Immature natural killer cell (primary cell): ENCODE measurements around the gene FBXL19. TPM values are rescaled to one million over a fixed set of nuclear protein-coding genes. Genes with fewer than 3 reads are reported as not detected.
A peak's percentile ranks its signal among the peaks of the same experiment; 100 is the strongest.

Source experiments
- DNase-seq, 3 donors: peaks; one replicate each; pipeline ENCODE4 v3.0.0; 2022; ENCODE audit warnings: mixed read lengths in 1 of 3
- H3K27ac Mint-ChIP-seq, 6 donors: one replicate each; pipeline ENCODE4 v1.8.0; 2020; ENCODE audit warnings: mixed read lengths in 6 of 6, mild to moderate bottlenecking in 5 of 6, inconsistent platforms in 4 of 6, moderate library complexity in 3 of 6
- H3K27me3 Mint-ChIP-seq, 3 donors: one replicate each; pipeline ENCODE4 v1.8.0; 2020 to 2021; ENCODE audit warnings: low read depth in 3 of 3, mild to moderate bottlenecking in 3 of 3, mixed read lengths in 3 of 3, moderate library complexity in 3 of 3, inconsistent platforms in 1 of 3
- H3K36me3 Mint-ChIP-seq, 3 donors: one replicate each; pipeline ENCODE4 v1.8.0; 2020; ENCODE audit warnings: mixed read lengths in 3 of 3, inconsistent platforms in 2 of 3, mild to moderate bottlenecking in 2 of 3
- H3K4me1 Mint-ChIP-seq, 2 donors: one replicate each; pipeline ENCODE4 v1.8.0; 2020; ENCODE audit warnings: inconsistent platforms in 2 of 2, mild to moderate bottlenecking in 2 of 2, mixed read lengths in 2 of 2, moderate library complexity in 1 of 2
- H3K4me3 Mint-ChIP-seq, 5 donors: one replicate each; pipeline ENCODE4 v1.8.0; 2020; ENCODE audit warnings: mild to moderate bottlenecking in 5 of 5, mixed read lengths in 5 of 5, inconsistent platforms in 3 of 5, moderate library complexity in 3 of 5
- H3K9me3 Mint-ChIP-seq, 6 donors: one replicate each; pipeline ENCODE4 v1.8.0; 2020; ENCODE audit warnings: mild to moderate bottlenecking in 6 of 6, mixed read lengths in 6 of 6, inconsistent platforms in 4 of 6, moderate library complexity in 3 of 6
- polyA plus RNA-seq, 3 donors: library from polyadenylated mRNA; unstranded; fragments of 300-500 nt; fragmentation: Illumina TruSeq; gene quantifications; one replicate each; pipeline ENCODE4 v1.2.3, GENCODE V29; 2021

Gene FBXL19
- polyA plus RNA-seq, 3 donors from 2014 or later: 0.18 to 1.1 (median 0.22) TPM

DNA sequence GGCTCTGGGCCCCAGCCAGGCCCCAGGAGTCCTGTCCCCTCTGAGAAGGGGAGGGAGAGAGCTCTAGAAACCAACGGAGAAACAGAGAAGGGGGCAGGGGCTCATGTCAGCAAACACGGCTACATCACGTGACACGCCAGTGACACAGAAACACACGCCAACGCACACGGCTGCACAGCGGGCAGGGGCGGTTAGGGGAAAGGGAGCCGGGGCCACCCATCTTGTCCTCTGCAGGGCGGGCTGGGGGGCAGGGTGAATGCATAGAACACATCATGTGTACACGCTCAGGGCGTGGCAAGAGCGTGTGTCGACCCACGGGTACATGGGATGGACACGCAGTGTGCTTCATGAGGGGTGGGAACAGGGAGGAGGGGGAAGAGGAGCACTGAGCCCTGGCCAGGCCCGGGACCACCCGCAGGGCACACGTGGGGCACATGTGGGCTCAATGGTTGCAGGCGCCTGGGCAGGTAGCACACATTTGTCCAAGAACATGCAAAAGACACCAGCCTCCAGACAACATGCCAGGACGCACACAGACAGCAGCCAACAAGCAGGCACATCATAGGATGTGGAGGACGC, 66.2 kb downstream of the FBXL19 start:
- no peak for DNase-seq
- H3K27me3 Mint-ChIP-seq: peaks cover 0 to 4% (median 1%) of the 10 kb centered on the region in 3 donors
- H3K4me1 Mint-ChIP-seq: peaks cover 0 to 4% of the 10 kb centered on the region in 2 donors
- H3K36me3 Mint-ChIP-seq: no peaks in the 10 kb centered on the region
- no peak overlapping the region for H3K4me3 Mint-ChIP-seq
- no peaks in the 10 kb centered on the region for H3K9me3 Mint-ChIP-seq
- no peak overlapping the region for H3K27ac Mint-ChIP-seq

DNA sequence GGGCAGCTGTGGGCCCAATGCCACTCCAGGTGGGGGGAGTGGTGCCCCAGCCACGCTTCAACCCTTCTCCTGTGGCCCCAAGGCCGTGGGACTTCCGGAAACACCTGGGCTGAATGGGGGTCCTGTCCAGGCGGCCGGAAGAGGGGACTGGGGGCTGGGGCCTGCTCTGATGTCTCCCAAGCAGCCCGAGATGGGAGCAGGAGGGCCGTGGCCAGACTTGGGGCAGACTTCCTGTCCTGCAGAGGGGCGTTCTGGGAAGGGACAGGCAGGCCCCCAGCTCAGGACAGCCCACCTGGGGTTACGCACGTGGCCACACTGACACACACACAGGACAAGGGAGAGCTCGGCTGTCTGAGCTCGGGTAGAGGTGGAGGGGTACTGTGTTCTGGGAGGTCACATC, 66.7 kb downstream of the FBXL19 start:
- Mint-ChIP-seq H3K4me3 (no peak overlapping the region), H3K9me3 (no peaks in the 10 kb centered on the region)

DNA sequence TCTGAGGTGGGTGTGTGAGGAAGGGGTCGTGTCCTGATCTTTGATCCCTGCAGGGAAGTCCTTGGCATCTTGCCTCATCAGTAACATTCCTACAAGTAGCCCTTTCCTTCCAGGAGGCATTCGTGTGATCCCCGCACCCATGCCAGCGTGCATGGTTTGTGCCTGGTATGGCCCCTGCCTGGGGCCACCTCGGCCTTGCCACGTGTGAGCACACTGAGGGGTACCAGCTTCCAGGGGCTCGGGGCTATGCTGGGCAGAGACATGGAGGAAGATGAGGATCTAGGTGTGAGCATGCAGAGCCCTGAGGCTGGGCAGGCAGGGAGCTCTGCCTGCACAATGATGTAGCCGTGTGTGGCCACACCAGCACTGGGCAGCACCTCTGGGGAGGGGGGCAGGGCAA, 67.7 kb downstream of the FBXL19 start:
- no peak overlapping the region for H3K4me3 Mint-ChIP-seq
- DNase-seq: no peak
- H3K9me3 Mint-ChIP-seq: no peaks in the 10 kb centered on the region
- no peak overlapping the region for H3K27ac Mint-ChIP-seq
- H3K36me3 Mint-ChIP-seq: no peaks in the 10 kb centered on the region
- H3K4me1 Mint-ChIP-seq: peaks cover 0 to 4% of the 10 kb centered on the region in 2 donors
- H3K27me3 Mint-ChIP-seq: peaks cover 1 to 4% (median 3%) of the 10 kb centered on the region in 3 donors

More for the DNA sequence above, 66.7 kb downstream of the FBXL19 start:
- Mint-ChIP-seq H3K27me3 (peaks cover 0 to 4% (median 1%) of the 10 kb centered on the region in 3 donors), H3K27ac (no peak overlapping the region), H3K4me1 (peaks cover 0 to 4% of the 10 kb centered on the region in 2 donors), H3K36me3 (no peaks in the 10 kb centered on the region)
- DNase-seq: no peak

DNA sequence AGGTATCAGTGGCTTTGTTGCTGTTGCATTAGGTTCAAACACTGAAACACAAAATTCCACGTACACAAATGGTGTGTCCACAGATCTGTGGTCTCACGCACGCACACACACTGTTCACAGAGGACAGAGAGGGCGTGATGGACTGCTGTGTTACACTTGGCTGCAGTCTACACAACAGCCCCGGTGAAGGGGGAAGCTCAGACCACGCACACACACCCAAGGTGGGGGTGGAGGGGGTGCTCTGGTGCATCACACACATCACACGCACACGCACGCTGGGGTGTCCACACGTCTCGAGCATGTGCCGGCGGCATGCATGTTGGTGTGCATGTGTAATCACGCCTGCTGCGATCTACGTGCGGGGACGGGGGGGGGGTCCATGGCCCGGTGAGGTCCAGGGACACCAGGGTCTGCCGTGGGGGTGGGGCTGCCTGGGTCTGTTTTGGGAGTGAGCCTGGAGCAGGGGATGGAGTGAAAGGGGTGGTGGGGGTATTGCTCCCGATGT, 69.0 kb downstream of the FBXL19 start:
- H3K36me3 Mint-ChIP-seq: no peaks in the 10 kb centered on the region
- H3K9me3 Mint-ChIP-seq: no peaks in the 10 kb centered on the region
- H3K4me3 Mint-ChIP-seq: no peak overlapping the region
- H3K4me1 Mint-ChIP-seq: peaks cover 4 to 7% of the 10 kb centered on the region in 2 donors
- DNase-seq: no peak
- no peak overlapping the region for H3K27ac Mint-ChIP-seq
- H3K27me3 Mint-ChIP-seq: peaks cover 1 to 6% (median 4%) of the 10 kb centered on the region in 3 donors

DNA sequence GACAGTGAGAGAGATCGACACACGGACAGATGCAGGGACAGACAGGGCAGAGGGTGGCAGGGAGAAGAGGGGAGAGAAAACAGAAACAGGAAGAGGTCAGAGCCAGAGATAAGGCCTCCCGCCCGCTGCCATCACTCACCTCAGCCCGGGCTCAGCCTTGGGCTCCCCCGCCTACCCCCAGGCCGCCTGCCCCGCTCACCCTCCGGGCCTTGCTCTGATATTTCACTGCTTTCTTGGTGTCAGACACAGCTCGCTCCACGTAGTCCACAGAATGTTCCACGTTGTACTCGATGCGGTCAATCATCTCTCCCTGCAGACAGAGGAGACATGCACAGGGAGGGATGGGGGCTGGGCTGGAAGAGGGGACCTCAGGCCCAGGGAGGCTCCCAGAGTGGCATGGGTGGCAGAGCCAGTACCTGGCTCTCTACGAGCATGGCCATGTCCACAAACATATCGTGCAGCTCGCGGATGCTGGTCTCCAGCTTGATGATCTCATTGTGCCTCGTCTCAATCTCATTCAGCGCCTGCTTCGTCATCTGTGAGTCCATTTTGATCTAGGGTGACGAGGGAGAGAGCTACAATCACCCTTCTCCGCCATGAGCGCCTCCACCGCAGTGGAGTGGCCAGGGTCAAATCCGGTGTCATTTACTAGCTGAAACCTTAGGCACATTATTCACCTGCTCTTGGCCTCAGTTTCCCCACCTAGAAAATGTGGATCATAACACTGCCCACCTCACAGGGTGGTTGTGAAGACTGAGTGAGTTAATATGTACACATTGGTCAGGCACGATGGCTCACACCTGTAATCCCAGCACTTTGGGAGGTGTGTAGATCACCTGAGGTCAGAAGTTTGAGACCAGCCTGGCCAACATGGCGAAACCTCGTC, 69.8 kb downstream of the FBXL19 start:
- Mint-ChIP-seq H3K4me1 (peaks cover 4 to 7% of the 10 kb centered on the region in 2 donors), H3K27me3 (peaks cover 3 to 6% (median 4%) of the 10 kb centered on the region in 3 donors), H3K9me3 (no peaks in the 10 kb centered on the region), H3K36me3 (no peaks in the 10 kb centered on the region), H3K4me3 (peak overlapping the region in 1 of 5 donors; percentile 27), H3K27ac (no peak overlapping the region)
- no peak for DNase-seq

DNA sequence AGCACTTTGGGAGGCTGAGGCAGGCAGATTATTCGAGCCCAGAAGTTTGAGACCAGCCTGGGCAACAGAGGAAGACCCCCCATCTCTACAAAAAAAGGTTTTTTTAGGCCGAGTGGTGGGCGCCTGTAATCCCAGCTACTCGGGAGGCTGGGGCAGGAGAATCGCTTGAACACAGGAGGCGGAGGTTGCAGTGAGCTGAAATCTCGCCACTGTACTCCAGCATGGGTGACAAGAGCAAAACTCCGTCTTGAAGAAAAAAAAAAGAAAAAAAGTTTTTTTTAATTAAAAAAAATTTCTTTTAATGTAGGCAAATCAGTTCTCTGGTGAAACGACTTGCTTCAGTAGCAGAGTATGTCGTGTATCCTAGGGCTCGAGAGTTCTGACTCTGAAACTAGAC, 72.6 kb downstream of the FBXL19 start:
- no peak for DNase-seq
- Mint-ChIP-seq H3K4me1 (peaks cover 4 to 7% of the 10 kb centered on the region in 2 donors), H3K27me3 (peaks cover 3 to 6% (median 6%) of the 10 kb centered on the region in 3 donors), H3K4me3 (peak overlapping the region; percentile 47 to 72 (median 54)), H3K36me3 (no peaks in the 10 kb centered on the region), H3K9me3 (no peaks in the 10 kb centered on the region), H3K27ac (peak overlapping the region in 1 of 6 donors; percentile 41)

DNA sequence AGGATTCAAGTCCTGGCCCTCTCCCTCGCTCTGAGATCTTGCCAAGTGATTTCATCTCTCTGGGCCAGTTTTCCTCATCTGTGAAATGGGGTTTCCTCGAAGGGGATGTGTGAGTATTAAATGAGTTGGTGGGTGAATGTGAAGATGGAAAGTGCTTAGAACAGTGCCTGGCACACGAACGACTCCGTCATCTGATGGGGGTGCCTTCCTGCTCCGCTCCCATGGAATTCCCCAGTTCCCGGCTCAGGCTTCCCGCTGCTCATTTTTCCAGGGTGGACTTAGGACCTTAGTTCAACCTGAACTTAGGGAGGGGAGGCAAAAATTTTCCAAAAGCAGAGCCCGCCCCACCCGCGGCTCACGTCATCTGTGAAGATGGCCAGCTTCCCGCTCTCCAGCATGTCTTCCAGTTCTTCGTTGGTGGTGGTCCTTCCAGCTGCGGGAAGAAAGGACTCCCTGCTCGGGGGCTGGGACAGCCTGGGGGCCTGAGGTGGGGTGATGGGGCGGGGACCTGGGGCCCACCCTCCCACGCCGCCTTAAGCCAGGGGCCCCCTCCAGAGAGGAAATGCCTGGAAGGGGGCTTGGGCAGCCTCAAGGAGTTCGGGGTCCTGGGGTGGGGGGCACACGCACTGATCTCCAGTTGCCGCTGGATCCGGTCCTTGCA, 73.1 kb downstream of the FBXL19 start:
- peak overlapping the region; percentile 71 to 81 (median 74) for H3K4me3 Mint-ChIP-seq
- peaks cover 4 to 7% of the 10 kb centered on the region in 2 donors for H3K4me1 Mint-ChIP-seq
- H3K27me3 Mint-ChIP-seq: peaks cover 3 to 6% (median 6%) of the 10 kb centered on the region in 3 donors
- no peak for DNase-seq
- H3K9me3 Mint-ChIP-seq: no peaks in the 10 kb centered on the region
- H3K27ac Mint-ChIP-seq: peak overlapping the region in 2 of 6 donors; percentile 15 to 41
- no peaks in the 10 kb centered on the region for H3K36me3 Mint-ChIP-seq

DNA sequence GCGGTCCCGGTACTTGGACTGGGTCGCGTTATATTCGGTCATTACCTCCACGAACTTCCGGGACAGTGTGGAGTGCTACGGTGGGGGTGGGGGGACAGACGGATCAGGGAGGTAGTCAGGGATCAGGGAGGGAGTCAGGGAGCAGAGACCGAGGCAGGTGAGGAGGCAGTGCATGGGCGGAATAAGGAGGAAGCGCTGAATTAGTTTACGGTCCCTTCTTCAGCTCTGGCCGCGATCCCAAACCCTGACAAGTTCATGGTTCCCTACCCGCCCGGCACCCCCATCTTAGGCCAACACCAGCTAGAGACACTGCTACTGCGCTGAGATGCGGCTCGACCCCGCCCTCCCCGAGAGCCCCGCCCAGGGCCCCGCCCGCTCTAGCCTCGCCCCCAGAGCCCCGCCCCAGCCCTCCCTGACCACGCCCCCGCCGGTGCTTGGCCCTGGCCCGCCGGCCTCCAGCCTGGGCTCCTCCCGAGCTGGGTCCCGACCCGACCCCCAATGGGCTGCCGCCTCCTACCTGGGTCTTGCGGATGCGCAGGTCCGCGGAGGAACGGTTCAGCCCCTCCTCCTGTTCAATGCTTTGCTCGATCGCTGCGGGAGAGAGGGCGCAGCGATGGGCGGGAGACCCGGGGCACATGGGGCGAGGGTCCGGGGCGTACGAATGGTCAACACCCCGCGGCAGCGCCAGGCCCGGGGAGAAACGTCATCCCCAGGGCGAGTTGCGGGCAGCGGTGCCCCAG, 73.8 kb downstream of the FBXL19 start:
- peaks cover 4 to 8% (median 6%) of the 10 kb centered on the region in 3 donors for H3K27me3 Mint-ChIP-seq
- no peaks in the 10 kb centered on the region for H3K9me3 Mint-ChIP-seq
- peak overlapping the region; percentile 71 to 81 (median 74) for H3K4me3 Mint-ChIP-seq
- H3K4me1 Mint-ChIP-seq: peaks cover 4 to 7% of the 10 kb centered on the region in 2 donors
- H3K27ac Mint-ChIP-seq: peak overlapping the region in 3 of 6 donors; percentile 15 to 83 (median 35)
- peak; percentile 35 to 55 (median 50) for DNase-seq
- H3K36me3 Mint-ChIP-seq: no peaks in the 10 kb centered on the region

DNA sequence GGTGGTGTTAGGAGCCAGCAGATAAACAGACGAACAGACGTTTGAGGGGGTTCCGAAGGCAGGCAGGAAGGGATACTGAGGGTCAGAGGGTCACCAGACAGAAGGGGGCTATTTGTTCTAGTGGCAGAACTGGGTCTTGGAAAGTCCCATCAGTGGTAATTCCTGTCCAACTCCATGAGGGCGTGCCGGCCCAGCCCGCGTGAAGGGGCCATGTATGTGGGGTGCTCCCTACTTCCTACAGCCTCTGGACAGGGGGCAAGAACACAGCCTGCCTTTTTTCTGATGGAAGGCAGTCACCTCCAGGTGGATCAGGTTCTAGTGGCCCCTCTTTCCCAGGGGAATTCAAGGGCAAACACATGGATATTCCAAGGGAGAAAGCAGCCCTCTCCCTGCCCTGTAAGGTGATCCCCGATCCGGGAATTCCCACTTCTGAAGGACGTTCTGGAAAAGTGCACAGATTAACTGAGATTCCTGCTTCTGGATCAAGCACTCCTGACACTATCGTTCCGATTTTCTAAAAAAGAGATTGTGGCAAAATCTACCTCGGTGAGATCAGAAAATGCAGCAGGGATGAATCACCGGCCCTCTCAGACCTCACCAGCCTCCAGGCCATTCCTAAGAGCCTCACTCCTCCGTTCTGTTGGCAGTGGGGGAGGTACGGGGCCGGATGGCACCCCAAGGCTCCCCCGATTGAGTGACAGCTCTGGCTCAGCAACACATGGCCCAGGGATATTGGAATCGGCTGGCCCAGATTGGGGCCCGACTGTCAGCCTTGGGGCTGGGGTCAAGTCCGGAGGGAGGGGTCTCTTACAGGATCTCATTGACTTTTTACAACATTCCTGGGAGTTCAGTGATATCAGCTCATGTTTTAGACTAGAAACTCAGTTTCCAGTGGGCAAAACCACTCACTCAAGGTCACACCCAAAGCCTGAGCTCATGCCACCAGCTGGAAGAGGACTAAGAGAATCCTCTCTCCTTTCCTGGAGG, 74.6 kb downstream of the FBXL19 start:
- H3K27ac Mint-ChIP-seq: no peak overlapping the region
- no peak for DNase-seq

More for the DNA sequence above, 74.6 kb downstream of the FBXL19 start:
- peak overlapping the region; percentile 58 to 75 (median 69) for H3K4me3 Mint-ChIP-seq
- H3K9me3 Mint-ChIP-seq: no peaks in the 10 kb centered on the region
- H3K36me3 Mint-ChIP-seq: no peaks in the 10 kb centered on the region
- H3K27me3 Mint-ChIP-seq: peaks cover 4 to 8% (median 6%) of the 10 kb centered on the region in 3 donors
- H3K4me1 Mint-ChIP-seq: peaks cover under 1 to 7% of the 10 kb centered on the region in 2 donors

Other genes starting within 250 kb of the FBXL19 start
- gene SRCAP, start 224.4 kb upstream of the FBXL19 start, polyA plus RNA-seq: 10 to 100 TPM in 1 of 3 donors, 1 to 10 TPM in 2; 1.9 to 38.9 (median 2.8) TPM
- gene PHKG2, start 175.1 kb upstream of the FBXL19 start, polyA plus RNA-seq: 10 to 100 TPM; 49.2 to 91.0 (median 62.7) TPM
- 1 to 10 TPM in 1 of 3 donors, under 1 TPM in 1, not detected in 1; 0.76 to 1.0 TPM for gene CFAP119, start 161.5 kb upstream of the FBXL19 start, polyA plus RNA-seq
- gene RNF40, start 161.2 kb upstream of the FBXL19 start, polyA plus RNA-seq: 10 to 100 TPM; 19.3 to 87.3 (median 24.6) TPM
- 1 to 10 TPM in 1 of 3 donors, under 1 TPM in 2; 0.09 to 1.1 (median 0.16) TPM for gene ZNF629, start 136.4 kb upstream of the FBXL19 start, polyA plus RNA-seq
- gene BCL7C, start 29.5 kb upstream of the FBXL19 start, polyA plus RNA-seq: 10 to 100 TPM; 44.5 to 80.0 (median 60.7) TPM
- gene CTF1, start 27.0 kb upstream of the FBXL19 start, polyA plus RNA-seq: not detected
- gene ORAI3, start 25.5 kb downstream of the FBXL19 start, polyA plus RNA-seq: 10 to 100 TPM; 31.4 to 50.0 (median 40.3) TPM
- 1 to 10 TPM in 2 of 3 donors, not detected in 1; 1.8 to 2.4 TPM for gene SETD1A, start 34.2 kb downstream of the FBXL19 start, polyA plus RNA-seq
- gene HSD3B7, start 61.6 kb downstream of the FBXL19 start, polyA plus RNA-seq: not detected
- gene STX1B, start 87.1 kb downstream of the FBXL19 start, polyA plus RNA-seq: not detected
- 10 to 100 TPM; 31.3 to 46.4 (median 33.3) TPM for gene STX4, start 110.0 kb downstream of the FBXL19 start, polyA plus RNA-seq
- gene ZNF668, start 150.7 kb downstream of the FBXL19 start, polyA plus RNA-seq: 10 to 100 TPM in 2 of 3 donors, 1 to 10 TPM in 1; 6.8 to 17.2 (median 10.1) TPM
- gene ZNF646, start 150.8 kb downstream of the FBXL19 start, polyA plus RNA-seq: 10 to 100 TPM in 1 of 3 donors, 1 to 10 TPM in 1, under 1 TPM in 1; 0.93 to 11.5 (median 2.5) TPM
- 1 to 10 TPM in 1 of 3 donors, under 1 TPM in 2; 0.27 to 1.4 (median 0.63) TPM for gene PRSS53, start 165.4 kb downstream of the FBXL19 start, polyA plus RNA-seq
- gene VKORC1, start 171.2 kb downstream of the FBXL19 start, polyA plus RNA-seq: 100 to 1,000 TPM; 114 to 164 (median 116) TPM
- gene BCKDK, start 184.8 kb downstream of the FBXL19 start, polyA plus RNA-seq: 10 to 100 TPM; 21.4 to 50.3 (median 30.1) TPM
- gene KAT8, start 194.1 kb downstream of the FBXL19 start, polyA plus RNA-seq: 10 to 100 TPM; 29.4 to 53.9 (median 32.6) TPM
- gene PRSS8, start 212.2 kb downstream of the FBXL19 start, polyA plus RNA-seq: not detected
- 1 to 10 TPM; 3.4 to 8.6 (median 6.9) TPM for gene PRSS36, start 226.5 kb downstream of the FBXL19 start, polyA plus RNA-seq